Measurements from ENCODE around the gene ALDH1A2.

DNA sequence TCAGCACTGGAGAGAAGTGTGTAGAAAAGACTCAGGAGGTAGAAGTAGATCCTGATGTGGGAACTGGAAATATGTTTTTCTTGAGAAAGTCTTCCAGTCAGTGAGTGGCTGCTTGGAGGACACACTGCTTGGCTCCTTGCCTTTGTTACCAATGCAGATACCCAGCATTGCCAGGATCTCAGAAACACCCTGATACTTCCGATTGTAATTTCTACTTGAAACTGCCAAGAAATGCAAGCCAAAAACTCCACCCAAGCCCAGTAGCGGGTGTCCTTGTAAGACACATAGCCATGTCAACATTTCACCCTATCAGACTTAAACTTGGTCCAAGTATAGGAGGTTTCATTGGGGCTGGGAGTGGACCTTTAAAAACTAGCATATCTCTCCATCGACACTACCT, 141.8 kb downstream of the ALDH1A2 start:
- no peak for TF ChIP-seq POLR2A (IDR thresholded peaks at IDR 0.05; ENCODE audit: low read depth, low read length)
- TF ChIP-seq POLR2AphosphoS5 (IDR thresholded peaks at IDR 0.05; ENCODE audit: low read depth, low read length), result no peak
- no peak for TF ChIP-seq PAX5 (IDR thresholded peaks at IDR 0.05; ENCODE audit: insufficient read depth, low read length, severe bottlenecking)
- no peak for TF ChIP-seq SPI1 (IDR thresholded peaks at IDR 0.05; ENCODE audit: low read depth, low read length)

Measured in GM12891 (cell line).